NB4 (cell line): Measurements from ENCODE around the gene CEP85.

Source experiments
- MYC ChIP-seq: IDR thresholded peaks from 2 replicates; pipeline ENCODE4 v1.6.1; 2011; ENCODE audit warnings: low read depth, low read length
- POLR2A ChIP-seq: IDR thresholded peaks from 2 replicates; pipeline ENCODE4 v1.6.1; 2011; ENCODE audit warnings: mild to moderate bottlenecking; ENCODE audit not compliant: insufficient read length; ENCODE audit errors: extremely low read depth
- TF ChIP-seq, protein P1 (sequence below): IDR thresholded peaks from one replicate; pipeline ENCODE4 v1.5.1; 2012; ENCODE audit warnings: low read depth, low read length
- TF ChIP-seq, protein P2 (sequence below): IDR thresholded peaks from 2 replicates; pipeline ENCODE4 v1.6.1; 2011; ENCODE audit warnings: low read depth, low read length

DNA sequence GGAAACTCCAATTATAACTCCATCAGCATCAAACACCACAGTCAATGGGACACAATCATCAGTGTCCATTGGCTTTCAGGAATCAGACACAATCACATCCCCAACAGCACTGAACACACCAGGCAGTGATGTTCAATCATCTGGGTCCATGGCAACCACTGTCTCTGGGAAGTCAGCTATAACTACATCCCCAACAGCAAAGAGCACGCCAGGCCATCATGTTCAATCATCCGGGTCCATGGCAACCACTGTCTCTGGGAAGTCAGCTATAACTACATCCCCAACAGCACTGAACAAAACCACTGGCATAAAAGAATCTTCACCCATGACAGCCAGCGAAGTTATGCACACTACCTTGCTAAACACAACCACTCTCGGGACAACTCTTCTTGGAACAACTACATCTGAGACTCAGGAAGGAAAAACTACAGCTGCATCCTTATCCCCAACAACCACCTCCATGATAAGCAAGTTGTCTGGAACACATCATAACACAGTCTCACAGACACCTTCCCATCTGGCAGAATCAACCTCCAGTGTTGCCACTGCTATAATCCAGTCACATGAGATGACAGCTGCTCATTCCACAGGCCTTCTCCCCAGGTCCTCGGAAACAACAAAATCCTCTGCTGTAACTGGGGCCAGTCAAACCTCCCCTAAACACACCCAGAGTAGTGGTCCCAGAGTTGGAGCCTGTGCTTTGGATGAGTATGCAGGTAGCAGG is 23.7 kb upstream of the CEP85 start:
- TF ChIP-seq POLR2A, result no peak
- TF ChIP-seq, protein P1, sequence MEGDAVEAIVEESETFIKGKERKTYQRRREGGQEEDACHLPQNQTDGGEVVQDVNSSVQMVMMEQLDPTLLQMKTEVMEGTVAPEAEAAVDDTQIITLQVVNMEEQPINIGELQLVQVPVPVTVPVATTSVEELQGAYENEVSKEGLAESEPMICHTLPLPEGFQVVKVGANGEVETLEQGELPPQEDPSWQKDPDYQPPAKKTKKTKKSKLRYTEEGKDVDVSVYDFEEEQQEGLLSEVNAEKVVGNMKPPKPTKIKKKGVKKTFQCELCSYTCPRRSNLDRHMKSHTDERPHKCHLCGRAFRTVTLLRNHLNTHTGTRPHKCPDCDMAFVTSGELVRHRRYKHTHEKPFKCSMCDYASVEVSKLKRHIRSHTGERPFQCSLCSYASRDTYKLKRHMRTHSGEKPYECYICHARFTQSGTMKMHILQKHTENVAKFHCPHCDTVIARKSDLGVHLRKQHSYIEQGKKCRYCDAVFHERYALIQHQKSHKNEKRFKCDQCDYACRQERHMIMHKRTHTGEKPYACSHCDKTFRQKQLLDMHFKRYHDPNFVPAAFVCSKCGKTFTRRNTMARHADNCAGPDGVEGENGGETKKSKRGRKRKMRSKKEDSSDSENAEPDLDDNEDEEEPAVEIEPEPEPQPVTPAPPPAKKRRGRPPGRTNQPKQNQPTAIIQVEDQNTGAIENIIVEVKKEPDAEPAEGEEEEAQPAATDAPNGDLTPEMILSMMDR, result no peak
- TF ChIP-seq, protein P2, sequence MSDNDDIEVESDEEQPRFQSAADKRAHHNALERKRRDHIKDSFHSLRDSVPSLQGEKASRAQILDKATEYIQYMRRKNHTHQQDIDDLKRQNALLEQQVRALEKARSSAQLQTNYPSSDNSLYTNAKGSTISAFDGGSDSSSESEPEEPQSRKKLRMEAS, result no peak
- no peak for TF ChIP-seq MYC
